ENCODE measurements around the gene CCDC47.
"Not testable (repeated sequence)": the region's sequence is repeated elsewhere in the genome, so short reads cannot be mapped to it uniquely, and the experiment has no call there.

The CCDC47 gene

GRCh38 chr17:63720194-63720593, 53.2 kb downstream of the CCDC47 start:
- not testable (repeated sequence) for DNase-seq

- DNase-seq = no peak
Measured at GRCh38 chr17:63718988-63719387, 54.4 kb downstream of the CCDC47 start.

- no peak for DNase-seq
Measured at GRCh38 chr17:63716426-63716825, 57.0 kb downstream of the CCDC47 start.

- DNase-seq = no peak
Measured at GRCh38 chr17:63714550-63715277, 58.7 kb downstream of the CCDC47 start.

GRCh38 chr17:63709110-63709509, 64.3 kb downstream of the CCDC47 start:
- DNase-seq = no peak

DNA sequence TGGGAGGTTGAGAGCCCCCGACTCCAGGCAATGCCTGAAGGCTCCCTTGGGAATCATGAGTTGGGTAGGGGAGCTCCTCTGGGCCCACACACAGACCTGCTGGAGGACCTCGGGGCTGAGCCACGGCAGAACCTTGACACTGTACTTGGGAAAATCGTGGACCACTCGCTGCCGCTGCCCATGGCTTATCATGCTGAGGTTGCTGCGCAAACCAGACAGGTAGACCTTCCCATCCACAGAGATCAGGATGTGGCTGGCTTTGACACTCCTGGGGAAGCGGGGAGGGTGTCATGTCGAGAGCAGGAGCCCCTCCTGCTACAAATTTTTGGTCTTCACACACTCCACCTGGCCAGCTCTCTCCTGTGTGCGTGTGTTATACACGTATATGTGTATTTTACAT, 66.2 kb downstream of the CCDC47 start:
- no peak for DNase-seq

DNA sequence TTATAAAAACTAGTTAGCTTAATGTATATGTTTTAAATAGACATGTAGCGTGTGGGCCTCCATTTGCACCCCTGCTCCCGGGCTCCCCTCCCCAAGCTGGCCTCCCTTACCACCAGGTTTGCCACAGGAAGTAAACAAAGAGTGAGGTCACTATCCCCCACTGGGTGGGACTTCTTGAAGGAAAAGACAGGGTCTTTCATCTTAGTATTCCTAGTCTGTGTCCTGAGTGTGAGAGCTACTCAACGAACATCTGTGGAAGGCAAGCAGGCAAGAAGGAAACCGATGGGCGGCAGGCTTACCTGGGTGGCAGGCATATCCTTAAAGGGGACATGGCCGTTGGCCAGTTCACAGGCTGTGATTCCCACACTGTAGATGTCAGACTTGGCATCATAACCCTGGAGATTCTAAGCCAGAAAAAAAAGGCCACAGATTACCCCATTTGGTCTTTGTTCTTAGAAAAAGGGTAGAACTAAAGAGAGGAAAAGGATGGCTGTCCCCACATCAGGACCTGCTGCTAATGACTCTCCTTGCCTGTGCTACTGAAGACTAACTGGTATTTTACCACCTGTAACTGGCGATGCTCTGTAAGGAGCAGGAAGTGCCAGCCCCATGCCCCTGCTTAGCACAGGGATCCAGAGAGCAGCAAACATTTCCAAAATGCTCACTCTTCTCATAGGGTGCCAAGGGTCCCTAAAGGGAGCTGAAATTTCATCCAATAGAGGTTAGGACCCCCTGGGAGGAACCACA, 66.9 kb downstream of the CCDC47 start:
- no peak for DNase-seq

DNA sequence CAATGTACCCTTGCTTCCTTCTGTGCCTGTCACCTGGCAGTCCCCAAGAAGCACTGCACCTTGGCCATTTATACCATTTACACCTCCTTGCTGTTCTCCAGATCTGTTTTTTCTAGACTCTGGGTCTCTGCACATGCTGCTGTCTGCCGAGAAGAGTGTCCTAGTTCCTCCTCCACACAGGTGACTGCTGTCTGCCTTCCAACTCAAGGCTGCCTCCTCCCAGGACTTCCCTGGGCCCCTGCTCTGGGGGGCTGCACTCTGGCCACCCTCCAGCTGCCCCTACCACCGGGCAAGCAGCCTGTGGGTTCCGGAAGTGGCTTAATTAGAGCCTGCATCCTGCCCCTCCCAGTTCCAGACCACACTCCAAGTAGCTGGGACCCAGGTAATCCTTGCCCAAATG, 67.7 kb downstream of the CCDC47 start:
- DNase-seq = no peak

- DNase-seq = no peak
Measured at GRCh38 chr17:63704836-63705235, 68.6 kb downstream of the CCDC47 start.

DNA sequence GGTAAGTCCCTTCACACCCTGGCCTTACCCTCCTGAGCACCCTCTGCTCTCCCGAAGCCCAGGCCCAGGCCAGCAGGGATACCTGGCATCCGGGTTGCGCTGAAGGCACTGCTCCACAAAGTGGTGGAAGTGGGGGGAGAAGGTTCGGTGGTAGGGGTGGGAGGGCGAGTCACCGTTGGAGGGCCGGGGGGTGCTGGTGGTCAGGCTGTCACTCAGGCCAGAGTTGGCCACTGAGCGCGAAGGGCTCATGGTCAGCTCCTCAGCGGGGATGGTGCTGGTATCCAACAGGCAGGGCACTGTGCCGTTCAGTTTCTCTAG, 69.2 kb downstream of the CCDC47 start:
- DNase-seq = no peak

- no peak for DNase-seq
Measured at GRCh38 chr17:63703556-63704258, 69.7 kb downstream of the CCDC47 start.

- DNase-seq = no peak
Measured at GRCh38 chr17:63703029-63703428, 70.4 kb downstream of the CCDC47 start.

DNA sequence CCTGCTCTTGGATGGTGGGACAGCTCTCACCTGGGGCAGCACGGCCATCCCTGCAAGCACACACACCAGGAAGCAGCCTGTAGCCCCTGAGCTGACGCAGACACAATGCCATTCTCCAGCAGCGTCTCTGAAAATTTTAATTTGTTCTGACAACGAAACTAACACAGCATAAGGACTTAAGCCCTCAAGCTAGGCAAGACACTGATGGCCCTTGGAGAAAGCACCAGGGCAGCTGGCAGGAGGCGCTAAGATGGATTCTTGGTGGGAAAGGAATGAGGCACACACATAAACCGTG, 70.7 kb downstream of the CCDC47 start:
- DNase-seq = no peak

DNA sequence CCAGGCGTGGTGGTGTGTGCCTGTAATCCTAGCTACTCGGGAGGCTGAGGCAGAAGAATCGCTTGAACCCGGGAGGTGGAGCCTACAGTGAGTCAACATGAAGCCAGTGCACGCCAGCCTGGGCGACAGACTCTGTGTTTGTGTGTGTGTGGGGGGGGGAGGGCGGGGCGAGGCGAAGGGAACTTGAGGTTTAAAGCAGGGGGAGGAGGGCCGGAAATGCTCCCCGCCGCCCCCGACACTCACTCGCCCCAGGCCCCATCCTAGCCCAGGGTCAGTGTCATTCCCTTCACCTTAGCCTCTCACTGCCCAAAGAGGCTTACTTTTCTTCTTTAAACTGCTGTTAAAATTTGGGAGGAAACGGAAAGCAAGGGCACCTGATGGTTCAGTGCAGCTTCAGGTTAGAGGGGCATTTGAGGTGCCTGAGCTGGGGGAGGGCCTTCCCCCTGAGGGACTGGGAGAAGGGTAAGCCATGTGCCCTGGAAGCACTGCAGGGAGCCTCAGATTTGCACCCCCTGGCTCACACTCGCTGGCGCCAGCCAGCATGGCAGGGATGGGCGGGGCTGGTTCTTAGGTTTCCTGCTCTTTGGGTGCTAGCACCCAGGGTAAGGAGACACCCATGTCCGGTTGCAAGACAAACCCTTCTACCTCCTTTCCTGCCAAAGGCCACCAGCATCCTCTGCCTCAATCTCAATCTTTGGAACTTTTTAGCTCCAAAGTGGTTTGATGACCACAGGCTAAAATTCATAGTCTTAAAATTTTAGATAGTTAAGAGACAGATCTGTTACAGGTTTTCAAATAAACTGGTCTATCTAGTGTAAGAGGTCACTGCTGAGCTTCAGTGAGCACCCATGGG, 71.3 kb downstream of the CCDC47 start:
- DNase-seq = no peak

DNA sequence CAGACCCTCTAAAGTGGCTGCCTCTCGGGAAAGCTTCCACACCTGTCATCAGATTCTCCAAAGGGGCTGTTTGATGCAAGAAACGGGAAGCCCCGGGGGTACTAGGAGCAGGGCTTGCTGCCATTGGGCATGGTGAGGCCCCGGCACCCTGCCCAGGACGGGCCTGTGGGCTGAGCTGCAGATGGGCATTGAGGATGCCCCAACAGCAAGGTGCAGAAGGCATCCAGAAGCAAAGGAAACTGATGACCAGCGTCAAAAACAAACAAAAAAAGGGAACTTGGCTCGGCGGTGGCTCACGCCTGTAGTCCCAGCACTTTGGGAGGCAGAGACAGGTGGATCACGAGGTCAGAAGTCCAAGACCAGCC, 72.0 kb downstream of the CCDC47 start:
- no peak for DNase-seq

- peak; percentile 63 for DNase-seq
Measured at GRCh38 chr17:63700528-63701455, 72.6 kb downstream of the CCDC47 start.

GRCh38 chr17:63699638-63700527, 73.5 kb downstream of the CCDC47 start, which contains the start of gene LIMD2:
Gene LIMD2 (minus strand): TSS chr17:63700125. CDS start chr17:63699298, 827 bp downstream.
- peak; percentile 81 for DNase-seq

GRCh38 chr17:63698886-63699637, 74.3 kb downstream of the CCDC47 start:
- no peak for DNase-seq

DNA sequence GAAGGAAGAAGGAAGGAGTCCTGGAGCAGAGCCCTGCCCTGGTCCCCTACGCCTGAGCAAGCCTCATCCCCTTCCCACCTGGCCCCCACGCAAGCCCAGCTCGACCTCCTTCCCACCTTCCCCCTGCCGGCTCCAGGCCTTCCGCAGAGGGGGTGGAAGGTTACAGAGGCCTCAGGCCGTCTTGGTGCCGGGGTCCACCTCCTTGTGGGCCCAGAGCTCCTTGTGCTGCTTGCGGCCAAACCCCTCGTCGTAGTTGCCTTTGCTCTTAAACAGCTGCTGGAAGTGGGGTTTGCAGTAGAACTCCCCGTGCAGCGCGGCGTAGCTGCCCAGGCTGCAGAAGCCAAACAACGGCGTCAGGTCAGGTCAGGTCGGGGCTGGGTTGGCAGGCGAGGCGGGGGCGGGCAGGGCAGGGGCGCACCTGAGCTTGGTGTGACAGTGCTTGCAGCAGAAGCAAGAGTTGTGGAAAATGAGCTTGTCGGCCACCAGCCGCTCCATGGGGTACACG, 75.0 kb downstream of the CCDC47 start:
- no peak for DNase-seq
